Calu3 (cell line): ENCODE data around the gene PDE1A. TPM values are rescaled to one million over a fixed set of nuclear protein-coding genes. Genes with fewer than 3 reads are reported as not detected.
"Not testable (repeated sequence)": the region's sequence is repeated elsewhere in the genome, so short reads cannot be mapped to it uniquely, and the experiment has no call there.

Experiments
- BruUV-seq: library from RNA; stranded (reverse); fragments of 400-500 nt; replicated peaks from 2 replicates; lab custom pipeline; 2021; lab: Mats Ljungman, UMichigan
- CTCF ChIA-PET: fragments of 300-600 bp; sonication (Branson Sonifier 250); formaldehyde crosslinking; loops from one replicate; lab custom pipeline; 2022; ENCODE audit warnings: antibody characterized with exemption; lab: Charles Lee
- DNase-seq: peaks from one replicate; pipeline ENCODE4 v3.0.0; 2022
- H3K27ac Mint-ChIP-seq: one replicate; pipeline ENCODE4 v1.8.0; 2022; ENCODE audit warnings: mixed read lengths; ENCODE audit not compliant: unreplicated experiment
- H3K27me3 Mint-ChIP-seq: one replicate; pipeline ENCODE4 v1.8.0; 2022; ENCODE audit warnings: mixed read lengths; ENCODE audit not compliant: unreplicated experiment
- H3K36me3 Mint-ChIP-seq: one replicate; pipeline ENCODE4 v1.8.0; 2022; ENCODE audit warnings: mild to moderate bottlenecking, moderate library complexity, mixed read lengths; ENCODE audit not compliant: insufficient read depth, unreplicated experiment
- H3K4me1 Mint-ChIP-seq: one replicate; pipeline ENCODE4 v1.8.0; 2022; ENCODE audit warnings: mild to moderate bottlenecking, low read depth, mixed read lengths; ENCODE audit not compliant: unreplicated experiment
- H3K4me3 Mint-ChIP-seq: one replicate; pipeline ENCODE4 v1.8.0; 2022; ENCODE audit warnings: mild to moderate bottlenecking, low read depth, moderate library complexity, mixed read lengths; ENCODE audit not compliant: unreplicated experiment
- H3K9me3 Mint-ChIP-seq: one replicate; pipeline ENCODE4 v1.8.0; 2022; ENCODE audit warnings: low read depth, mixed read lengths; ENCODE audit not compliant: unreplicated experiment
- CTCF ChIP-seq: fragments of 200-600 bp; IDR thresholded peaks from one replicate; pipeline ENCODE4 v1.8.0; 2022; ENCODE audit warnings: antibody characterized with exemption; ENCODE audit not compliant: unreplicated experiment
- intact Hi-C: fragments of 100-400 bp; cut with micrococcal nuclease; formaldehyde crosslinking; loops from one replicate; pipeline ENCODE4 v1.10.0; 2022; ENCODE audit not compliant: unreplicated experiment
- total RNA-seq: library from RNA; stranded (reverse); gene quantifications from 2 replicates; pipeline ENCODE4 v1.2.3, GENCODE V29; 2022

PDE1A gene
- total RNA-seq, 1 experiment from 2014 or later: 0.26 TPM

GRCh38 chr2:182391443-182391842, 35.4 kb downstream of the PDE1A start:
- H3K27me3 Mint-ChIP-seq: no peaks in the 10 kb centered on the region
- intact Hi-C loops: no loop called here
- no TSS peak for BruUV-seq
- H3K36me3 Mint-ChIP-seq: no peaks in the 10 kb centered on the region
- no peak for TF ChIP-seq CTCF
- DNase-seq: no peak
- peaks cover 2% of the 10 kb centered on the region for H3K9me3 Mint-ChIP-seq
- H3K27ac Mint-ChIP-seq: no peak overlapping the region
- CTCF ChIA-PET: no interaction called here
- no peak overlapping the region for H3K4me3 Mint-ChIP-seq
- no peaks in the 10 kb centered on the region for H3K4me1 Mint-ChIP-seq

GRCh38 chr2:182386267-182386880, 40.5 kb downstream of the PDE1A start:
- H3K4me1 Mint-ChIP-seq, DNase-seq, H3K27ac Mint-ChIP-seq, BruUV-seq, H3K4me3 Mint-ChIP-seq, CTCF ChIA-PET, H3K36me3 Mint-ChIP-seq, intact Hi-C loops, H3K27me3 Mint-ChIP-seq: not testable (repeated sequence)
- H3K9me3 Mint-ChIP-seq: peaks cover 14% of the 10 kb centered on the region

GRCh38 chr2:182384860-182385259, 42.0 kb downstream of the PDE1A start:
- H3K9me3 Mint-ChIP-seq: peaks cover 11% of the 10 kb centered on the region
- intact Hi-C loops: no loop called here
- CTCF ChIA-PET: no interaction called here
- TF ChIP-seq CTCF: no peak
- no peak for DNase-seq
- no peaks in the 10 kb centered on the region for H3K27me3 Mint-ChIP-seq
- BruUV-seq: no TSS peak
- H3K36me3 Mint-ChIP-seq: no peaks in the 10 kb centered on the region
- no peak overlapping the region for H3K27ac Mint-ChIP-seq
- H3K4me1 Mint-ChIP-seq: no peaks in the 10 kb centered on the region
- no peak overlapping the region for H3K4me3 Mint-ChIP-seq

GRCh38 chr2:182381225-182381624, 45.6 kb downstream of the PDE1A start:
- Mint-ChIP-seq H3K36me3 (no peaks in the 10 kb centered on the region), H3K4me1 (no peaks in the 10 kb centered on the region), H3K4me3 (no peak overlapping the region), H3K9me3 (peaks cover 19% of the 10 kb centered on the region), H3K27ac (no peak overlapping the region), H3K27me3 (no peaks in the 10 kb centered on the region)
- DNase-seq: no peak
- no TSS peak for BruUV-seq
- CTCF ChIA-PET: no interaction called here
- no peak for TF ChIP-seq CTCF
- intact Hi-C loops: no loop called here

GRCh38 chr2:182379241-182379640, 47.6 kb downstream of the PDE1A start:
- CTCF ChIA-PET: no interaction called here
- Mint-ChIP-seq H3K27ac (no peak overlapping the region), H3K36me3 (no peaks in the 10 kb centered on the region), H3K4me1 (no peaks in the 10 kb centered on the region), H3K27me3 (no peaks in the 10 kb centered on the region), H3K9me3 (peaks cover 18% of the 10 kb centered on the region), H3K4me3 (no peak overlapping the region)
- intact Hi-C loops: no loop called here
- TF ChIP-seq CTCF: no peak
- no TSS peak for BruUV-seq
- DNase-seq: no peak
